NCI-H146 treated with DMSO at 0.1 percent for 48 hours (cell line): ENCODE results near the gene PPA2.
A peak's percentile ranks its signal among the peaks of the same experiment; 100 is the strongest.
"Not testable (repeated sequence)": the region's sequence is repeated elsewhere in the genome, so short reads cannot be mapped to it uniquely, and the experiment has no call there.

Source experiments
- DNase-seq: peaks from one replicate; lab custom pipeline; 2025; ENCODE audit not compliant: unreplicated experiment; lab: John Stamatoyannopoulos, UW

The PPA2 gene

DNA sequence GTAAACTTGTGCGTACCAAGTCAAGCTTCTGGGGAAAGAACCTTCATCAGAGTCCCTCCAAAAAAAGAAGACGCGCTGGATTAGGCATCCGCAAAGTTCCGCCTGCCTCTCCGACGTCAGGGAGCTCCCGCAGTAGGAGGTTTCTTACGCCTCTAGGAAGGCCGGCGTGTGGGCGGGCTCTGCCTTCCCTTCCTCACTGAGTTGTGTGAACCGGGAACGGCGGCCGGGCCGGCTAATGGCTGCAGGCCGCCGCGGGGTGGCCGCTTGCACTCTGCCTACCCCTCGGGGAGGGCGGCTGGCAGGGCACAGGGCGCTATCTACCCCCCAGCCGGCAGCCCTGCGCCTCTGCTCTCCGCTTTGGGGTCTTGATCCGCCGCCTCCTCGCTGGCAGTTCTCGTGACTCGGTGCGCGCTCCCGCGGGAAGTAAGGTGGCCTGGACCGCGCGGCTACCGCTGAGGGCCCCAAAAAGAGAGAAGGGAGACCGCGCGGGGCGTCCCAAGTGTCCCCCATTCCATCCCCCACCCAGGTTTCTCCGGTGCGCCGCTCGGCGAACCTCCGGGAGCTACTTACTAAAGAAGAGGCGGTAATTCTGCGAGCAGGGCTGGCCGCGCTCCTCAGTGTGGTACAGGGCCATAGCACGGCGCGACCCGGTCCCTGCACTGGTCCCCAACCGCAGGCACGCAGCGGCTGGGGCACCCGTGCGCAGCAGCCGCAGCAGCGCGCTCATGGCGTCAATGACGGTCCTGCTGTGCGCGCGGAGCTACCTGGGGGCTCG is at the start of gene PPA2:
Gene PPA2, minus strand, starts transcription at position 739 of the 775 bp plus-strand sequence. Its CDS starts 12 bp downstream, at position 727.
- DNase-seq: peak; percentile 20

DNA sequence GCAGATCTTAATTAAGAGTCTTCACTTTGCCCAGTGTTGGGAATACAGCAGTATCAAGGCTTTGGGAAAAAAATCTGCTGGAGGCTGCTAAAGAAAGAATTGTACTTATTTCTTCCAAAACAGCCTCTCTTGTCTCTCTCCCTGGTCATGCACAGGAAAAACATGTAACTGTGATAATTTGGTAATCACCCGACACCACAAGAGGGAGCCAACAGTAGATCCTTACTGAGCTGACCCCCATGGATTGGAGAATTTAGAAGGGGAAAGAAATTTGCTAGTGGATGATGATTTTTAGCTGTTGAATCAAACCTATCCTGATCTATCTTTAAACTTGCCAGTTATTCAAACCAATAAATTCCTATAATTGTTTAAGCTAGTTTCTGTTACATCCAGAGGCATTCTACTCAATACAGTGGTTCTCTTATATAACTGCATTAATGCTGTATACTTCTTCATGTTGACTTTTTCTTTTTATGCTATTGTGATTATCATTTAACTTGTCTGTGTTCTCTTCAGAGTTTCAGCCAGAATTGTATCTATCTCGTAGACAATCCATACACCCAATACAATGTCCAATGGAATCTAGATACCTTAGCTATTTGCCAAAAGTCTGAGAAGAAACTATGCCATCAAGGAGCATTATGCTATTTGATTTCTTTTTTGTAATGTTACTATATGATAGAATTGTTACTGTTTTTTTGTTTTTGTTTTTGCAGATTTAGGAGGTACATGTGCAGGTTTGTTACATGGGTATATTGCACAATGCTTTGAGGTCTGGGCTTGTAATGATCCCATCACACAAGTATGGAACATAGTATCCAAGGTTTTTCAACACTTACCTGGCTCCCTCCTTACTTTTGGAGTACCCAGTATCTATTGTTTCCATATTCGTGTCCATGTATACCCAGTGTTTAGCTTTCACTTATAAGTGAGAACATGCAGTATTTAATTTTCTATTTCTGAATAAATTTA is 47.2 kb upstream of the PPA2 start:
- peak; percentile 17 for DNase-seq

- DNase-seq: no peak
These were observed 36.4 kb upstream of the PPA2 start for GRCh38 chr4:105510245-105510644.

GRCh38 chr4:105509714-105510113 is 35.9 kb upstream of the PPA2 start:
- no peak for DNase-seq

DNA sequence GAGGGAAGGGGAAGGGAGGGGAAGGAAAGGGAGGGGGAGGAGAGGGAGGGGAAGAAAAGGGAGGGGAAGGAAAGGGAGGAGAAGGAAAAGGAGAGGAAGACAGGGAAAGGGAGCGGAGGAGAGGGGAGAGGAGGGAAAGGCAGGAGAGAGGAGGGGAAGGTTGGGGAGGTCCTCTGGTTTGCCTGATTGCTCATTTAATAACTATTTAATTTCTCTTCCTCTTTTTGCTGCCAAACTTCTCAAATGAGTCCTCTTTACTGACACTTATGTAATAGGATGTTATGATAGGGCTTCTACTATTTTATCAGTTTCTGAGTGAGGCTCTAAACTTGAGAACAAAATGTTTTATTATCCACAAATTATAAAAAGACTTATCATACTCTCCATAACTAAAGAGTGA is 35.4 kb upstream of the PPA2 start:
- DNase-seq: no peak

DNA sequence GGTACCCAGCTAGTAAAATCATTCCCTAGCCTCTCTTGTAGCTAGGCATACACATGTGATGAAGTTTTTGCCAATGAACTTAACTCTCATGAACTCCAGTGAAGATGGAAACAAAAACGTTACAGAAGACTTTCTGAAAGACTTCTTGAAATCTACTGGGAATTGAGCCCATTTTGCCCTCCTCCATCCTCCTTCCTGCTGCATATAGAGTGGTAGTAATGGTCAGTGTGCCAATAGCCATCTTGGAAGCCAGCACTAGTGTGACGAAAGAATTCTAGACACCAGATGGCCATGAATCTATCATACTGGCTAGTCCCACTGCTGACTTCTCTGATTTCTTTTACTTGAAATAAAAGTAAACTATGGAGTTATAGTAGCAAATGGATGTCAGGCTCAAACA is 30.9 kb upstream of the PPA2 start:
- DNase-seq: no peak

GRCh38 chr4:105503484-105503883 is 29.6 kb upstream of the PPA2 start:
- DNase-seq: no peak

- no peak for DNase-seq
These were observed 23.0 kb upstream of the PPA2 start for GRCh38 chr4:105496899-105497298.

GRCh38 chr4:105495667-105496066 is 21.8 kb upstream of the PPA2 start:
- DNase-seq: no peak

GRCh38 chr4:105490523-105490922 is 16.7 kb upstream of the PPA2 start:
- no peak for DNase-seq

- no peak for DNase-seq
These were observed 10.0 kb upstream of the PPA2 start for GRCh38 chr4:105483840-105484239.

DNA sequence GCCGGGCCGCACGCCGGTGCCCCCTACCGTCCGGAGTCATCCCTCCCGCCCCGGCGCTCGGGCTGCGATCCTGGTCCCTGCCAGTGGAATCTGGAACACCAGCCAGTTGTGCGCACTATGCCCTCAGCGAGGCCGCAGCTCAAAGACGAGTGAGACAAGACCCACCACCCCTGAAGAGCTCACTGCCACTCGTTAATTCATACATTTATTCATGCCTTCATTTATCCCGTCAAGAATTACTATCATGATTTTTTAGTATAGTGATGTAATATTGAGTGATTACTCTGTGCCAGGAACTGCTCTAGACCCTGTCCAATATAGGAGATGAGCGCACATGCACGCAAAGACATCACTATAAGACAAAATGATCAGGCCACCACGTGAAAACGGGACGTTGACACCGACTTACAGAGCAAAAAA is 247 bp upstream of the PPA2 start:
- DNase-seq: peak; percentile 14

- DNase-seq: no peak
These were observed 965 bp downstream of the PPA2 start for GRCh38 chr4:105472871-105473323.

DNA sequence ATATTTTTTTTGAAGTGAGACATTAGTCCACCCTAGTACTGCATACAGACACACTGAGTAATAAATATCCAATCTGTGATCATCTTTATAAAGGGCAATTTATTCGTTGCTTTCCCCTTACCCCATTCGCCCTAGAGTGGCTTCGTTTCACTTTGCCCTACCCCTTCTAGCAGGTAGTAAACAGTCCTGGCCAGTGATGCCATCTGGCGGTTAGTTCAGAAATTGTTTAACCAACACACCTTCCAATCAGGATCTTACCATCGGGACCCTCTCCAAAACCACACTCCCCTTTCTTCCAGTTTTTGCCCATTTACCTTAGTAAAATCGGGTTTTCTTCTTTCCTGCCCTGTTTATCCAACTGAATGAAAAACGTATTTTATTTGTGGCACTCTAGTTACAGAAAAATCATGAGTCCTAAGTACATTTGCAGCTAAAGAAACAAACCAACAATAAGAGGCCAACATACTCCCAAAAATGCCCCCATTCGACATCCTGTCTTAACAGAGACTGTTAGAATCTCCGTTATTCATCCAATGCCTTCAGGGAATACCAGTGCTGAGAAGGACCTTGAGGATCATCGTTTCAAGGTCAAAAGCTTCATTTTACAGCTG is 2.2 kb downstream of the PPA2 start:
- DNase-seq: peak; percentile 14

DNA sequence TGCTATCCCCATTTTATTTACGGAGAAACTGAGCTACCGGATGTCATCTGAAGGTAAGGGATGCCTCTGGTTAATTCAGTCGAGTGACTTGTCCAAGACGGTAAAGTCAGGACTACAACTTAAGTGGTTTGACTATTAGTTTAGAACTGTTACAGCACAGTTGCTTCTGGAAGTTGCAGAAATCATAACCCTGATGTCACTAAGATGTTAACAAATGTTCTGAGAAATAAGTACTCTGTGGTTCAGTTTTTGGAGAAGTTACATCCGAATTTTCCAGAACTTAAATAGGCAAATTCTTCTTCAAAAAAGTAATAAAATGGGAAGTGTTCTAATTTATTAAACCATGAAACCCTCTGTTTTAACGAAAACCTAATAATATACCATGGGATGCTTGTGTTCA is 3.1 kb downstream of the PPA2 start:
- no peak for DNase-seq

- DNase-seq: no peak
These were observed 4.1 kb downstream of the PPA2 start for GRCh38 chr4:105469736-105470135.

DNA sequence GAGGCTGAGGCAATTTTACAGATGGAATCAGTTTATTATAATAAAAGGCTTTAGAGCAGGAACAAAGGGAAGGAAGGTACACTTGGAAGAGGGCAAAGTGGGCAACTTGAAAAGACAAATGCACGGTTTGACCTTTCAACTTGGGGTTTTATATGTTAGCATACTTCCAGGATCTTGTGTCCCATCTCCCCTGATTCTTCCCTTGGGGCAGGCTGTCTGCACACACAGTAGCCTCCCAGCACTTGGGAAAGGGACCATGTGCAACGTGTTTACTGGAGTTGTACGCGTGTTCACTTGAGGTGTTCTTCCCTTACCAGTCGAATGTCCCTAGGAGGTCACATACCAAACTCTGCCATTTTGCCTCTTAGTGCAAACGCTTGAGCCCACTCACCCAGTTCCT is 7.3 kb downstream of the PPA2 start:
- no peak for DNase-seq

DNA sequence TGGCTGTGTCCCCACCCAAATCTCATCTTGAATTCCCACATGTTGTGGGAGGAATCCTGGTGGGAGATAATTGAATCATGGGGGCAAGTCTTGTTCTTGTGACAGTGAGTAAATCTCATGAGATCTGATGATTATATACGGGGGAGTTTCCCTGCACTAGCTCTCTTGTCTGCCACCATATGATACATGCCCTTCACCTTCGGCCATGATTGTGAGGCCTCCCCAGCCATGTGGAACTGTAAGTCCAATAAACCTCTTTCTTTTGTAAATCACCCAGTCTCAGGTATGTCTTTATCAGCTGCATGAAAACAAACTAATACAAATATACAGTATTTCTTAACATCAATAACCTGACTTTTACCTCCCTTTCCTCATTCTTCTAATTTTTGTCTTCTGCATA is 9.3 kb downstream of the PPA2 start:
- DNase-seq: not testable (repeated sequence)

- DNase-seq: no peak
These were observed 11.3 kb downstream of the PPA2 start for GRCh38 chr4:105462576-105462975.

- DNase-seq: no peak
These were observed 12.1 kb downstream of the PPA2 start for GRCh38 chr4:105461621-105462382.

- DNase-seq: no peak
These were observed 12.6 kb downstream of the PPA2 start for GRCh38 chr4:105461221-105461620.
